ENCODE results near the gene SSMEM1. TPM values are rescaled to one million over a fixed set of nuclear protein-coding genes. Genes with fewer than 3 reads are reported as not detected.

Gene SSMEM1
- total RNA-seq, 1 experiment from 2014 or later, result not detected

GRCh38 chr7:130181263-130181605, 26.4 kb upstream of the SSMEM1 start:
- WGBS (ENCODE audit: extremely low coverage, insufficient read length, low lambda C conversion rate), result no CpG with 5 or more reads among the region's 2 CpGs
- no peak overlapping the region for H3K27ac Mint-ChIP-seq
- H2AFZ ChIP-seq (ENCODE audit: low read length), result no peak overlapping the region
- H2BK12ac ChIP-seq (ENCODE audit: insufficient read length, low read depth, low read length), result no peak overlapping the region
- no peak overlapping the region for H3K4me2 ChIP-seq (ENCODE audit: insufficient read depth, insufficient read length, low read length)
- H3K4ac ChIP-seq (ENCODE audit: low read depth, low read length), result no peak overlapping the region
- H3K4me1 Mint-ChIP-seq, result no peaks in the 10 kb centered on the region
- H2BK15ac ChIP-seq (ENCODE audit: low read depth, low read length), result no peak overlapping the region
- no peaks in the 10 kb centered on the region for H3K79me2 ChIP-seq (ENCODE audit: insufficient read depth, low read length)
- no peak overlapping the region for H4K8ac ChIP-seq (replicated peaks; ENCODE audit: insufficient read length, low read depth, low read length)
- H4K91ac ChIP-seq (ENCODE audit: insufficient read length, low read depth, low read length), result no peak overlapping the region
- no peak for DNase-seq
- no peak overlapping the region for H3K4me3 Mint-ChIP-seq
- H3K14ac ChIP-seq (ENCODE audit: insufficient read depth, low read length), result no peak overlapping the region
- TF ChIP-seq CTCF (conservative IDR thresholded peaks at IDR 0.05), result no peak
- no peak overlapping the region for H2BK20ac ChIP-seq (ENCODE audit: low read depth, low read length, poor library complexity, severe bottlenecking)
- H3K79me1 ChIP-seq (ENCODE audit: insufficient read depth, low read depth, low read length, poor library complexity, severe bottlenecking), result no peaks in the 10 kb centered on the region
- H2AK5ac ChIP-seq (ENCODE audit: insufficient read length, low read length), result no peak overlapping the region
- no peak overlapping the region for H3K27ac ChIP-seq (ENCODE audit: insufficient read length, low read depth, low read length)
- H4K5ac ChIP-seq (ENCODE audit: insufficient read length, low read depth, low read length), result no peak overlapping the region
- H2BK5ac ChIP-seq (ENCODE audit: insufficient read length, low read length), result no peak overlapping the region
- no peak overlapping the region for H2BK120ac ChIP-seq (ENCODE audit: low read depth, low read length, poor library complexity, severe bottlenecking)
- peaks cover 19 to 60% (median 48%) of the 10 kb centered on the region in 3 experiments; a peak in 6 of 7 replicates for H3K36me3 Mint-ChIP-seq (ENCODE audit: insufficient read depth in 1 of 3, low read depth in 3 of 3)
- H3K27me3 Mint-ChIP-seq (ENCODE audit: low read depth), result no peaks in the 10 kb centered on the region
- no peak overlapping the region for H3K23ac ChIP-seq (ENCODE audit: insufficient read length, low read depth, low read length)
- no peaks in the 10 kb centered on the region for H3K27me3 ChIP-seq (ENCODE audit: insufficient read depth, low read length)
- H3K56ac ChIP-seq (ENCODE audit: insufficient read length, low read depth, low read length), result no peak overlapping the region
- no peak overlapping the region for H3T11ph ChIP-seq (ENCODE audit: low read length)
- no peak overlapping the region for H3K18ac ChIP-seq (ENCODE audit: insufficient read length, low read depth, low read length)
- no peaks in the 10 kb centered on the region for H3K4me1 ChIP-seq (ENCODE audit: insufficient read depth, low read length)
- H3K9ac ChIP-seq (ENCODE audit: extremely low read depth, insufficient read length, low read length), result no peak overlapping the region
- no peaks in the 10 kb centered on the region for H4K20me1 ChIP-seq (ENCODE audit: control insufficient read depth, insufficient read depth, insufficient read length)
- H3K9me3 ChIP-seq (ENCODE audit: control insufficient read depth, low read depth, low read length), result no peaks in the 10 kb centered on the region
- H3K23me2 ChIP-seq (ENCODE audit: insufficient read length, low read depth, low read length, poor library complexity, severe bottlenecking), result no peaks in the 10 kb centered on the region
- no peaks in the 10 kb centered on the region for H3K9me3 Mint-ChIP-seq
